ENCODE measurements around the gene MRPS27. TPM values are rescaled to one million over a fixed set of nuclear protein-coding genes. Genes with fewer than 3 reads are reported as not detected.

The MRPS27 gene
- total and polyA plus RNA-seq, 2 of the 4 experiments (the other 2 are of a cell fraction) = 46.9 to 90.5 TPM

DNA sequence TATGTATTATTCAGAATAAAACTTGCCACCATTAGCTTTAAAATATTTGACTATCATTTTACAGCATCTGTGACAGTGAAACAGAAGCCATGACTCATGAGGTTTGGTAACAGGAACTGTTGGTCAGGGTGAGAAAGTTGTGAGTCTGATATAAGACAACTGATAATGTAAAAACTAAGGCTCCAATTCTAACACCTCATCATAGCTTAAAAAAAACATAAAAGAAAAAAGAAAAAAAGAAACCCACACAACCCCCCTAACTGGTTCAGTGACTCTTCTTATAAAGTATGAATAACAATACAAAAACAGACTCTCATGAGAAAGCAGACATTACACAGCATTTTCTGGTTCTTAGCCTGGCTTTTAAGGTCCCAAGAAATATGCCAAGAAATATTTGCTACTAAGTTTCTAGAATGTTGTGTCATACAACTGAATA lies 85.8 kb downstream of the MRPS27 start:
- no TSS peak for BruUV-seq (replicated peaks)
- H3K23ac ChIP-seq (ENCODE audit: low read depth, low read length) = no peak overlapping the region
- H3K27me3 ChIP-seq (ENCODE audit: control insufficient read depth, insufficient read depth, low read length) = no peaks in the 10 kb centered on the region
- no peak overlapping the region for H2AFZ ChIP-seq (replicated peaks; ENCODE audit: low read length, poor library complexity)
- H3K4me3 ChIP-seq (ENCODE audit: insufficient read depth, low read depth, low read length) = no peak overlapping the region
- H4K5ac ChIP-seq (ENCODE audit: low read depth, low read length) = no peak overlapping the region
- no peak overlapping the region for H2BK20ac ChIP-seq (ENCODE audit: low read depth, low read length)
- H3K4ac ChIP-seq (ENCODE audit: low read depth, low read length) = no peak overlapping the region
- TF ChIP-seq RCOR1 (IDR thresholded peaks at IDR 0.05; ENCODE audit: insufficient replicate concordance, low read length) (no peak), CHD1 (IDR thresholded peaks at IDR 0.05; ENCODE audit: low read depth, low read length) (no peak), MAZ (IDR thresholded peaks at IDR 0.05; ENCODE audit: borderline replicate concordance, low read depth, low read length) (no peak), BHLHE40 (IDR thresholded peaks at IDR 0.05; ENCODE audit: low read depth, low read length) (peak; percentile 58), FOS (IDR thresholded peaks at IDR 0.05; ENCODE audit: low read depth, low read length) (peak; percentile 55; the same call in 1 of the 2 replicates), MAFK (IDR thresholded peaks at IDR 0.05; ENCODE audit: low read depth, low read length) (no peak; the same call in 1 of the 2 replicates), NFE2L2 (IDR thresholded peaks at IDR 0.05; ENCODE audit: low read depth, low read length) (peak; percentile 60), SMC3 (IDR thresholded peaks at IDR 0.05; ENCODE audit: low read depth, low read length) (no peak), MXI1 (IDR thresholded peaks at IDR 0.05; ENCODE audit: borderline replicate concordance, low read depth, low read length) (no peak), POLR2A (IDR thresholded peaks at IDR 0.05; ENCODE audit: low read depth, low read length) (no peak), CEBPB (IDR thresholded peaks at IDR 0.05; ENCODE audit: low read depth, low read length) (peak; percentile 56; the same call in 1 of the 2 replicates), RAD21 (IDR thresholded peaks at IDR 0.05; ENCODE audit: low read length) (no peak)
- TF ChIP-seq, protein P1, sequence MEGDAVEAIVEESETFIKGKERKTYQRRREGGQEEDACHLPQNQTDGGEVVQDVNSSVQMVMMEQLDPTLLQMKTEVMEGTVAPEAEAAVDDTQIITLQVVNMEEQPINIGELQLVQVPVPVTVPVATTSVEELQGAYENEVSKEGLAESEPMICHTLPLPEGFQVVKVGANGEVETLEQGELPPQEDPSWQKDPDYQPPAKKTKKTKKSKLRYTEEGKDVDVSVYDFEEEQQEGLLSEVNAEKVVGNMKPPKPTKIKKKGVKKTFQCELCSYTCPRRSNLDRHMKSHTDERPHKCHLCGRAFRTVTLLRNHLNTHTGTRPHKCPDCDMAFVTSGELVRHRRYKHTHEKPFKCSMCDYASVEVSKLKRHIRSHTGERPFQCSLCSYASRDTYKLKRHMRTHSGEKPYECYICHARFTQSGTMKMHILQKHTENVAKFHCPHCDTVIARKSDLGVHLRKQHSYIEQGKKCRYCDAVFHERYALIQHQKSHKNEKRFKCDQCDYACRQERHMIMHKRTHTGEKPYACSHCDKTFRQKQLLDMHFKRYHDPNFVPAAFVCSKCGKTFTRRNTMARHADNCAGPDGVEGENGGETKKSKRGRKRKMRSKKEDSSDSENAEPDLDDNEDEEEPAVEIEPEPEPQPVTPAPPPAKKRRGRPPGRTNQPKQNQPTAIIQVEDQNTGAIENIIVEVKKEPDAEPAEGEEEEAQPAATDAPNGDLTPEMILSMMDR (conservative IDR thresholded peaks at IDR 0.05; ENCODE audit: low read depth, low read length) = no peak
- TF ChIP-seq, protein P2, sequence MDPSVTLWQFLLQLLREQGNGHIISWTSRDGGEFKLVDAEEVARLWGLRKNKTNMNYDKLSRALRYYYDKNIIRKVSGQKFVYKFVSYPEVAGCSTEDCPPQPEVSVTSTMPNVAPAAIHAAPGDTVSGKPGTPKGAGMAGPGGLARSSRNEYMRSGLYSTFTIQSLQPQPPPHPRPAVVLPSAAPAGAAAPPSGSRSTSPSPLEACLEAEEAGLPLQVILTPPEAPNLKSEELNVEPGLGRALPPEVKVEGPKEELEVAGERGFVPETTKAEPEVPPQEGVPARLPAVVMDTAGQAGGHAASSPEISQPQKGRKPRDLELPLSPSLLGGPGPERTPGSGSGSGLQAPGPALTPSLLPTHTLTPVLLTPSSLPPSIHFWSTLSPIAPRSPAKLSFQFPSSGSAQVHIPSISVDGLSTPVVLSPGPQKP (IDR thresholded peaks at IDR 0.05; ENCODE audit: borderline replicate concordance, low read depth, low read length) = no peak
- TF ChIP-seq, protein P3, sequence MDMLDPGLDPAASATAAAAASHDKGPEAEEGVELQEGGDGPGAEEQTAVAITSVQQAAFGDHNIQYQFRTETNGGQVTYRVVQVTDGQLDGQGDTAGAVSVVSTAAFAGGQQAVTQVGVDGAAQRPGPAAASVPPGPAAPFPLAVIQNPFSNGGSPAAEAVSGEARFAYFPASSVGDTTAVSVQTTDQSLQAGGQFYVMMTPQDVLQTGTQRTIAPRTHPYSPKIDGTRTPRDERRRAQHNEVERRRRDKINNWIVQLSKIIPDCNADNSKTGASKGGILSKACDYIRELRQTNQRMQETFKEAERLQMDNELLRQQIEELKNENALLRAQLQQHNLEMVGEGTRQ (IDR thresholded peaks at IDR 0.05; ENCODE audit: low read depth, low read length) = no peak
- no peak overlapping the region for H3K4me2 ChIP-seq (ENCODE audit: low read depth, low read length)
- H3K4me1 ChIP-seq (ENCODE audit: control insufficient read depth, insufficient read depth, low read length) = peaks cover 4% of the 10 kb centered on the region; the same call in 1 of the 2 replicates
- DNase-seq = peak; percentile 73
- H3K9ac ChIP-seq (ENCODE audit: low read depth, low read length) = no peak overlapping the region
- no peak overlapping the region for H4K91ac ChIP-seq (ENCODE audit: insufficient read depth, low read depth, low read length)
- in situ Hi-C loops (cut with MboI; ENCODE audit: low sequenced_read_pairs) (no loop called here), intact Hi-C loops (cut with micrococcal nuclease) (no loop called here), dilution Hi-C loops (cut with HindIII; ENCODE audit: low sequenced_read_pairs, unreplicated experiment) (no loop called here)
- H3K14ac ChIP-seq (replicated peaks; ENCODE audit: low read depth, low read length) = no peak overlapping the region
- H2BK5ac ChIP-seq (ENCODE audit: low read depth, low read length, poor library complexity, severe bottlenecking) = no peak overlapping the region
- H3K36me3 ChIP-seq (ENCODE audit: control insufficient read depth, insufficient read depth, low read length) = peaks cover 4% of the 10 kb centered on the region
- no peak overlapping the region for H4K8ac ChIP-seq (ENCODE audit: low read depth in 2 of 2, low read length in 2 of 2)
- H2AK5ac ChIP-seq (ENCODE audit: low read depth, low read length) = no peak overlapping the region
- H3K56ac ChIP-seq (ENCODE audit: extremely low read depth, insufficient read depth, low read length) = no peak overlapping the region
- no peaks in the 10 kb centered on the region for H4K20me1 ChIP-seq (ENCODE audit: insufficient read depth, low read length)
- H2BK120ac ChIP-seq (ENCODE audit: low read depth, low read length) = no peak overlapping the region
- H3K9me3 ChIP-seq (ENCODE audit: control insufficient read depth, insufficient read depth, low read length) = no peaks in the 10 kb centered on the region
- H3K18ac ChIP-seq (ENCODE audit: low read depth, low read length) = no peak overlapping the region
- CTCF ChIA-PET = interaction anchor here (0.9 kb wide), 1 partner anchor 10 kb away, joined by 3 read pairs; no protein-coding TSS in a partner anchor
- H3K27ac ChIP-seq (ENCODE audit: insufficient read depth, low read length) = no peak overlapping the region
- H3K9me1 ChIP-seq (ENCODE audit: insufficient read depth, low read length) = peaks cover 2% of the 10 kb centered on the region; the same call in 1 of the 2 replicates
- peaks cover 22 to 25% of the 10 kb centered on the region in 2 experiments for H3K79me1 ChIP-seq (ENCODE audit: low read depth in 1 of 2, low read length in 2 of 2)
- POLR2A ChIA-PET (ENCODE audit: unreplicated experiment) = no interaction called here
- peak; percentile 82 for ATAC-seq (ENCODE audit: low read depth)
- H2BK15ac ChIP-seq (ENCODE audit: low read depth, low read length) = no peak overlapping the region
- H2AK9ac ChIP-seq (replicated peaks; ENCODE audit: low read depth, low read length, poor library complexity) = no peak overlapping the region
